HG03469 (cell line): ENCODE results near the gene PRR4.

Experiments
- ATAC-seq: cut with Tn5 transposase; IDR thresholded peaks from one replicate; pipeline ENCODE4 v1.9.1; 2021; ENCODE audit warnings: mild to moderate bottlenecking, moderate library complexity, moderate number of reproducible peaks; ENCODE audit not compliant: unreplicated experiment

PRR4 gene

DNA sequence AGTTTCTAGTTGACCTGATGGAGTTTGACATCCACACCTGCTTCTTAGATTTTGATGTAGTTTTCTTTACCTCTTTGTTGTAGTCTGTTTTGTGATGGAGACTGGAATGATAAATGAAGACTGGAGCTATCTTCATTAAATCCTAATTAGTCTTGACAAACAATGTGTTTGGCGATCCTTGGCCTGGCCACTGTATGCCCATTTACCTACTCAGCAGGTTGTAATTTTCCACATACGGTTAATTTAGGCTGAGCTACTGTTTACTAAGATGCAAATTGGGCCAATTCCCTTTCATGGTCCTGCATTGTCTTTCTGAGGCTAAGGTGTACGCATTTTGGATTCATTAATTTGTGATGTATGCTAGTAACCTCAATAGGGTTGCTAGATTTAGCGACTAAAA lies 46.7 kb downstream of the PRR4 start, which contains the start of gene TAS2R7:
Gene TAS2R7, minus strand, starts transcription at position 41 of the 400 bp plus-strand sequence. CDS start 57 bp downstream, outside the sequence.
- no peak for ATAC-seq

DNA sequence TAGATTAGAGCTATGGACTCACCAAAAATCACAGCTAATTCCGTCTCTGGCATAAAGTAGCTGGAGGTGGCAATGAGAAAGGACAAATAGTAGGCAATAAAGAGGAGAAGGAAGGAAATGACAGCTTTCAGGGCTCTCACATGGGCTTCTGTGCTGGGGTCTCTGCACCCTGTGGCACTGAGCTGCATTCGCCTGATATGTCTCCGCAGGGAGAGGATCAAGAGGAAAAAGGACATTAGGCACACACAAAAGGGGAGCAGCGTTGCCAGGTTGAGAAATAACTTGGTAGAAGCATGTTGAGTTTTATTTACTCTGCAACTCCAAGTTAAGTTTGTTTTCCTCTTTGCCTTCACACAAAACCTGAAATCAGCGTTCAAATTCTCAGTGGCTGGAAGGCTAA lies 47.5 kb downstream of the PRR4 start:
- ATAC-seq = no peak
